Measurements from ENCODE around the gene GSTM2.
A peak's percentile ranks its signal among the peaks of the same experiment; 100 is the strongest.

GSTM2 gene

DNA sequence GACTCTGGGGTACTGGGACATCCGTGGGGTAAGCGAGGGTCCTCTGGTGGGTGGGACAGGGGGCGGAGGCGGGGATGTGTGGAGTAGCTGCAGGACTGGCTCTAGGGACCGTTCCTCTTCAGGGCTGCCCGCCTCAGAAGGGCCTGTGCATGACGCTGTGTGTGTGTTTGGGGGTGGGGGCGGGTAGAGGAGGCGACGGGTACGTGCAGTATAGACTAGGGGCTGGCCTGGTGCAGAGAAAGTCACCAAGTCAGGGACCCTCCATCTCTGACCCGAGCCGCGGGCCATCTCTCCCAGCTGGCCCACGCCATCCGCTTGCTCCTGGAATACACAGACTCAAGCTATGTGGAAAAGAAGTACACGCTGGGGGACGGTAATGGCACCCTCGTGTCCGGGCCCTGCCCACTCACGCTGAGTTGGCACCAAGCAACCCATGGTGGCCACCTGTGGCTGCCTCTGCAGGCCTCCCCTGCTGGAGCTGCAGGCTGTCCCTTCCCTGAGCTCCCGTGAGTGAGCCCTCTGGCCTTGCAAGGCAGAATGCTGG, 44.5 kb downstream of the GSTM2 start:
- DNase-seq: no peak

DNA sequence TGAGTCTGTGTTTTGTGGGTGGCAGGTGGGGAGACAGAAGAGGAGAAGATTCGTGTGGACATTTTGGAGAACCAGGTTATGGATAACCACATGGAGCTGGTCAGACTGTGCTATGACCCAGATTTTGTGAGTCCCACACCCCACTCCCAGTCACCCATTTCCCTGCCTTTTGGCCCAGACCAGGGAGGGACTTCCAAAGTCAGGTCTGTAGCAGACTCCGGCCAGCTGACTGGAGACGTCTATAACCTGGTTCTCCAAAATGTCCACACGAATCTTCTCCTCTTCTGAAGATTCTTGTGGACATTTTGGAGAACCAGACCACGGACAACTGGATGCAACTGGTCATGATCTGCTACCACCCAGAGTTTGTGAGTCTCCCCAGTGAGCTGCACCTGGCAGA, 45.8 kb downstream of the GSTM2 start:
- no peak for DNase-seq

- no peak for DNase-seq
These were observed 47.0 kb downstream of the GSTM2 start for GRCh38 chr1:109714661-109715372.

- peak in 1 of 58 donors; percentile 29 for DNase-seq
These were observed 48.3 kb downstream of the GSTM2 start for GRCh38 chr1:109716121-109716520.

DNA sequence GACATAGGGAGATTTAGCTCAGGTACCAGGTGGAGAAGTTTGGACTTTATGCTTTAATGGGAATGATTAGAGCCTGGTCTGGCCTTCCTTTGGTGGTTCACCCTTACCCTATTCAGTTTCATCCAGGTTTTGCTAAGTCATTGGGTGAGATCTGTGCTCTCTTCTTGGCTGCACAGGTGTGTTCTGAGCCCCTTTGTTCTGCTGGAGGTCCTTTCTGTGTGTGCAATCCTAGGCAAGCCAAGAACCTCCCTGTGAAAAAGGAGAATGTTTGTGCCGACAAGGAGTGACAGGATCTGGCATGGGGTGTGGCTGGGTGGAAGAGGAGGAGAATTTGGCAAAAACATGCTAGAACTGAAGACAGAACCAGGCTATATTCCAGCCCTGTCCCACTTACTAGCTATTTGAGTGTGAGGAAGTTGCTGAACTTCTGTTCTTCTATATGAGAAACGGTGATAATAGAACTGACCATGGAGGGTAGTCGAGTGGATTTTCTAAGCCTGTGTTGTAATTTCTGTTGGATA, 48.8 kb downstream of the GSTM2 start:
- no peak for DNase-seq

DNA sequence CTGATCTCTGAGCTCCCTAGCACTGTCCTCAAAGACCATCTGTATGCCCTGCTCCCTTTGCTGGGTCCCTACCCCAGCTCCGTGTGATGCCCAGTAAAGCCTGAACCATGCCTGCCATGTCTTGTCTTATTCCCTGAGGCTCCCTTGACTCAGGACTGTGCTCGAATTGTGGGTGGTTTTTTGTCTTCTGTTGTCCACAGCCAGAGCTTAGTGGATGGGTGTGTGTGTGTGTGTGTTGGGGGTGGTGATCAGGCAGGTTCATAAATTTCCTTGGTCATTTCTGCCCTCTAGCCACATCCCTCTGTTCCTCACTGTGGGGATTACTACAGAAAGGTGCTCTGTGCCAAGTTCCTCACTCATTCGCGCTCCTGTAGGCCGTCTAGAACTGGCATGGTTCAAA, 49.9 kb downstream of the GSTM2 start:
- DNase-seq: no peak

- no peak for DNase-seq
These were observed 50.6 kb downstream of the GSTM2 start for GRCh38 chr1:109718495-109718894.

- no peak for DNase-seq
These were observed 51.5 kb downstream of the GSTM2 start for GRCh38 chr1:109719337-109719837.

DNA sequence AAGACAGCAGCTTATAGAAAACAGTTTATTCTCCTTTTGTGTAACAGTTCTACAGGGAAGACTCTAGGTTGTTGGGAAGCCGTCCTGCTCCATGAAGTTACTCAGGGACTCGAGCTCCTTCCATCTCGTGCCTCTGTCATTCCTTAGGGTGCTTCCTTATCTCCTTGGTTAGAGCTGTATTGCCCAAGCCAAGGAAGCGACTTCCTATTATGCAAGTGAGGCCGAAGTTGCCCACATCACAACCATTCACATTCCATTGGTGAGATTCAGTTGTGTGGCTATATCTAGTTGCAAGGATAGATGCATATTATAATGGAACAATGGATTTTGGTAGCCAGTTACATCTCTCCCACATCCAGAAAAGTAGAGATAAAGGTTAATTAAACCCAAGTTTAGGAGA, 53.2 kb downstream of the GSTM2 start:
- DNase-seq: no peak

GRCh38 chr1:109721971-109722370, 54.1 kb downstream of the GSTM2 start:
- no peak for DNase-seq

DNA sequence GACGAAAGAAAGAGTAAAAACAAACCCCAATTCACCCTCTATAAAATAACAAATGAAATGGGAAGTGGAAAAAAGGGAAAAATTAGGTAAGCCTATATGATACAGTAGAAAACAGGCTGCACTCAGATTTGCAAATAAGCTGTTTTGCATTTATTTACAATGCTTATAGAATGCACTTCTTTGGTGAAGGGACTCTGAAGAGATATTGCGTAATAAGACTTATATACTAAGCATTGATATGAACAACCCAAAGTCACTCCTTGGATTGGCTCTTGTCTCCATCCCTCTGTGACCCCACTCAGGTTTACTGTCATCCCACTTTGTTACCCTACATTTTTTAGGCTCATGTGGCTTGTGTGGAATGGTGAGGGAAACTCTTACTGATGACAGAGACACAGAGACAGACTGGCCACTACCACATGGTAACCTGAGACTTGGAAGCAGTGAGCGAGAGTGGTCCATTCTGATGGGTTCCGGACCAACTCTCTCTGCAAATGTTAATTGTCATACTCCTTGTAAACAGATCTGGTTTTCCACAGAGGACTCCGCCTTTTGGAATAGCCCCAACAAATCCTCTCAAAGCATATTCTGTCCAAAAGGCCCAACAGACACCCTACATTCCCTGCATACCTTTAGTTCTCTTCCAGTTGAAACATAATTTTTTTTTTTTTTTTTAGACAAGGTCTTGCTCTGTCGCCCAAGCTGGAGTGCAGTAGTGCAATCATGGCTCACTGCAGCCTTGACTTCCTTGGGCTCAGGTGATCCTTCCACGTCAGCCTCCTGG, 55.2 kb downstream of the GSTM2 start:
- DNase-seq: no peak
